Activated T-cell treated with anti-CD3 and anti-CD28 coated beads, Interleukin-2, amount 50 U/mL, for 4 hours (primary cell): ENCODE data around the gene MAN2A2. TPM values are rescaled to one million over a fixed set of nuclear protein-coding genes. Genes with fewer than 3 reads are reported as not detected.
"Not testable (repeated sequence)": the region's sequence is repeated elsewhere in the genome, so short reads cannot be mapped to it uniquely, and the experiment has no call there.

Experiments
- ATAC-seq, 2 donors: fragments of 200-7000 bp; cut with Tn5 transposase; one replicate each; pipeline ENCODE4 v1.10.0; 2021
- DNase-seq: peaks from one replicate; pipeline ENCODE4 v3.0.0-alpha.2; 2020
- H3K27me3 Mint-ChIP-seq: one replicate; pipeline ENCODE4 v1.8.0; 2021; ENCODE audit warnings: low read depth, mixed read lengths
- H3K36me3 Mint-ChIP-seq: one replicate; pipeline ENCODE4 v1.8.0; 2022; ENCODE audit warnings: mixed read lengths; ENCODE audit not compliant: insufficient read depth
- H3K4me1 Mint-ChIP-seq: one replicate; pipeline ENCODE4 v1.8.0; 2021; ENCODE audit warnings: low read depth, mixed read lengths
- H3K4me3 Mint-ChIP-seq: one replicate; pipeline ENCODE4 v1.8.0; 2021; ENCODE audit warnings: mild to moderate bottlenecking, moderate library complexity, mixed read lengths
- H3K9me3 Mint-ChIP-seq: one replicate; pipeline ENCODE4 v1.8.0; 2021; ENCODE audit warnings: mixed read lengths
- total RNA-seq, 3 donors: library from RNA; stranded (reverse); gene quantifications; one replicate each; pipeline ENCODE4 v1.2.1, GENCODE V29; 2021

MAN2A2 gene
- total RNA-seq, 3 donors from 2014 or later: 93.2 to 124 (median 122) TPM

DNA sequence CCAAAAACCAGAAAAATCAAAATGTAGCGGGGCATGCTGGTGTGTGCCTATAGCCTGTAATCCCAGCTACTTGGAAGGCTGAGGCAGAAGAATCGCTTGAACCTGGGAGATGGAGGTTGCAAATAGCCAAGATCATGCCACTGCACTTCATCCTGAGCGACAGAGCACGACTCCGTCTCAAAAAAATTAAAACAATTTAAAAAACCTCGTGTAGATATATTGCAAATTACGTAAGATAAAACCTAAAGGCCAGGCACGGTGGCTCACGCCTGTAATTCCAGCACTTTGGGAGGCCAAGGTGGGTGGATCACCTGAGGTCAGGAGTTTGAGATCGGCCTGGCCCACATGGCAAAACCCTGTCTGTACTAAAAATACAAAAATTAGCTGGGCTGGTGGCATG, 23.7 kb downstream of the MAN2A2 start:
- H3K36me3 Mint-ChIP-seq, ATAC-seq, H3K4me3 Mint-ChIP-seq, DNase-seq, H3K27me3 Mint-ChIP-seq, H3K9me3 Mint-ChIP-seq: not testable (repeated sequence)
- H3K4me1 Mint-ChIP-seq: peaks cover 28% of the 10 kb centered on the region

DNA sequence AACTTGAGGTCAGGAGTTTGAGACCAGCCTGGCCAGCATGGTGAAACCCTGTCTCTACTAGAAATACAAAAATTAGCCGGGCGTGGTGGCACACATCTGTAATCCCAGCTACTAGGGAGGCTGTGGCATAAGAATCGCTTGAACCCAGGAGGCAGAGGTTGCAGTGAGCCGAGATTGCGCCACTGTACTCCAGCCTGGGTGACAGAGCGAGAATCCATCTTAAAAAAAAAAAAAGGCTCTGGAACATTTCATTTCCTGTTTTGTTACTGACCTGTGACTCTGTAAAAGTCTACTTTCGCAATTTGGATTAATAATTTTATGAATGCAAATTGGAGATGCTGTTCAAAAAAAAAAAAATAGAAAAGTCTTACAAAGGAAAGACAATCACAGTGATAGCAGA, 25.0 kb downstream of the MAN2A2 start:
- H3K27me3 Mint-ChIP-seq, DNase-seq, H3K9me3 Mint-ChIP-seq, H3K36me3 Mint-ChIP-seq, ATAC-seq: not testable (repeated sequence)
- H3K4me3 Mint-ChIP-seq: peak overlapping the region; percentile 54
- peaks cover 31% of the 10 kb centered on the region for H3K4me1 Mint-ChIP-seq

DNA sequence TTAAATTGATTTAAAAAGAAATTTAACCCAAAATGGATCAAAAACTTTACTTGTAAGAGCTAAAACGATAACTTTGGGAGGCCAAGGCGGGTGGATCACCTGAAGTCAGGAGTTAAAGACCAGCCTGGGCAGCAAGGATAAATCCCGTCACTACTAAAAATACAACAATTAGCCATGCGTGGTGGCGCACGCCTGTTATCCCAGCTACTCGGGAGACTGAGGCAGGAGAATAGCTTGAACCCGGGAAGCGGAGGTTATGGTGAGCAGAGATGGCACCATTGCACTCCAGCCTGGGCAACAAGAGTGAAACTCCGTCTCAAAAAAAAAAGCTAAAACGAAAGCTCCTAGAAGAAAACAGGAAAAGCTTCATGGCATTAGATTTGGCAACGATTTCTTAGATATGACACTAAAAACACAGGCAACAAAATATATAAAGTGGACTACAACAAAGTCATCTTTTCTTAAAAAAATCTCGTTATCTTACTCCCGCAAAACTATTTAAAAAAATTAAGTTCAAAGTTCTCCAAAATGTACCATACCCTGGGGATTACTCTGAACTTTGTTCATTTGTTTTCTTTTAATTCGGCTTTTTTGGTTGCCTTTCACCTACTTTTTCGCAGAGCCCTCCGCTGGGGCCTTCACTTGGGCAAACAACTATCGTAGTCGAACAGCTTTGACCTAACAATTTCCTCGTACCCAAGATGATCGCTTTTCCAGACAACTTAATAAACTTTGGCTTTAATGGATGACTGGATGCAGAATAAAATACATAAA, 26.3 kb downstream of the MAN2A2 start:
- no peaks in the 10 kb centered on the region for H3K36me3 Mint-ChIP-seq
- H3K4me1 Mint-ChIP-seq: peaks cover 29% of the 10 kb centered on the region
- H3K27me3 Mint-ChIP-seq: no peaks in the 10 kb centered on the region
- DNase-seq (no peak), ATAC-seq (no peak)
- H3K4me3 Mint-ChIP-seq: peak overlapping the region; percentile 98
- H3K9me3 Mint-ChIP-seq: no peaks in the 10 kb centered on the region

DNA sequence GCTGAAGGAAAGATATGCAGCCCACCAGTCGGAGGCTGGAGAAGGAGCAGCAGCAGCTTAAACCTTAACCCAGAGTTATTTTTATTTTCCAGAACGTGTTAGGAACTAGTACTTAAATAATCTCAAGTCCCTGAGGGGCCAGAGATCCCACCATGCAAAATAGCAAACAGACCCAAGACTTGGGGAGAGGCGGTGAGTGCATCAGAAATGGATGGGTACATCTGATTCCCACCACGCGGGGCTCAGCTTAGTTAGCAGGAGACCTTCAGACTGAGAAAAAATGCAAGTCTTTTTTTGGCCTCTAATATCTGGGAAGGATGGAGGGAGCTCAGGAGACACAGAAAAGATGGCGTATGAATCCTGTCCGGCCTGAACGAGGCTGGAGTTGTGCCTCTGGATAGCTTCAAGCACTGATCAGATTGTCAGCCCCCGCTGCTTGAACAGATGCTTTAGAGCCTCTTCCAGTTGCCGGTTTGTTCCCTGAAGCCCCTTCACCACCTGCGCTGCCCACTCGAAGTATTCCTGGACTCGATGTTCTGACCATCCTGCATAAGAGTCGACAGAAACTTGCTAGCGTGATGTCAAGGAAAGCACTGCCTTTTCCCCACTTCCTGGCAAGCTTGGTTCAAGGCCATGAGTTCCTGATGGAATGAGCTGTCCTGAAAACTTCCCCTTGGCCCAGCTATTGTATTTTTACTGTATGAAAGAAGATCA, 27.9 kb downstream of the MAN2A2 start:
- DNase-seq (no peak), ATAC-seq (no peak)
- Mint-ChIP-seq H3K36me3 (no peaks in the 10 kb centered on the region), H3K27me3 (no peaks in the 10 kb centered on the region), H3K4me3 (peak overlapping the region; percentile 98), H3K4me1 (peaks cover 34% of the 10 kb centered on the region), H3K9me3 (no peaks in the 10 kb centered on the region)

DNA sequence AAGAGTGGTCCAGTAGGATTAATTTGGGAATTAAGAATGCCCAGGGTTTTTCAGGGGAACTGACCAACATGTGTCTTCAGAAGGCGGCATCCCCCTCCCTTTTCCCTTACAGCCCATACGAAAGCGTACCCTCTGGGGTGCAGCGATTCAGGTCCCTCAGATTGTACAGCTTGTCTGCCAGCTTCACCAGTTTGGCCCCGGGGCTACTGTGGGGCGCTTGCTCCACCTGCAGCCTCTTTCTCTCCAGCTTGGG, 28.4 kb downstream of the MAN2A2 start:
- Mint-ChIP-seq H3K36me3 (no peaks in the 10 kb centered on the region), H3K4me3 (peak overlapping the region; percentile 98), H3K9me3 (no peaks in the 10 kb centered on the region), H3K4me1 (peaks cover 39% of the 10 kb centered on the region), H3K27me3 (no peaks in the 10 kb centered on the region)
- DNase-seq (no peak), ATAC-seq (no peak)

DNA sequence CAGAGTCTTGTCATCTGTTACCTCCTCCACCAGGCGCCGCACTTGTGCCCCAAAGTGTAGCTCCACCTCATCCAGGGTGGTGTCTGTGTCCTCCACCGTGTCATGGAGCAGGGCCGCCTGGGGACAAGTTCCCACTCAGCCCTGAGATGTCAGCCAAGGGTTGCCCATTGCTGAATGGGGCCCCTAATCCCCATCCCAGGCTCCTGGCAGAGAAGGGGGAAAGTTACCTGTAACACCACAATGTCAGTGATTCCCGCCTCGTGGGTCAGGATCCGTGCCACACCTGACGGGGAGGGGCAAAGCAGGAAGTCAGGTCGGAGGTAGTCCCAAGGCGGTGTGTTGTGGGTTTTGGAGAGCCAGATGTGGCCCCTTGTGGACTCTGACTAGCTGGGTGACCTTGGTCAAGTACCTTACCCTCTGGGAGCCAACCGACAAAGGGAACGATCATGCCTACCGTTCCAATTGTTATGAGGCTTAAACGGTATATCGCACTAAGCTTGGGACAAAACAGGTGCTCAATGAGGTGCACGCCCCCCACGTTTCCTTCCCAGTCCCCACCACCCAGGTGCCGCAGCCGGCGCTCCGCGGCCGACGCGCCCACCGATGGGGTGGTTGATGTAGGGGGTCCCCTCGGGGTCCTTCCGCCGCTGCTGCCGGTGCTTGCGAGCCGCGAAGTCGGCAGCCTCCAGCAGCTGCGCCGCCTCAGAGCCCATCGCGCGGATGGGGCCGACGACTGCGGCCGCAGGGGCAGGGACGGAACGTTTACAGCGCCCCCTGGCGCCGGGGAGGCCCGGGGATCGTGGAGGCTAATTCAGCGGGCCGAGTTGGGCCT, 28.9 kb downstream of the MAN2A2 start, which contains the start of gene HDDC3:
Gene HDDC3 (minus strand): TSS at position 722 of the 832 bp plus-strand sequence. CDS start 9 bp downstream, at position 713.
- no peaks in the 10 kb centered on the region for H3K9me3 Mint-ChIP-seq
- peaks cover 43% of the 10 kb centered on the region for H3K4me1 Mint-ChIP-seq
- ATAC-seq: peak; percentile 56 to 59
- peak; percentile 88 for DNase-seq
- no peaks in the 10 kb centered on the region for H3K27me3 Mint-ChIP-seq
- no peaks in the 10 kb centered on the region for H3K36me3 Mint-ChIP-seq
- peak within 1 kb of the TSS; percentile 98 for H3K4me3 Mint-ChIP-seq

DNA sequence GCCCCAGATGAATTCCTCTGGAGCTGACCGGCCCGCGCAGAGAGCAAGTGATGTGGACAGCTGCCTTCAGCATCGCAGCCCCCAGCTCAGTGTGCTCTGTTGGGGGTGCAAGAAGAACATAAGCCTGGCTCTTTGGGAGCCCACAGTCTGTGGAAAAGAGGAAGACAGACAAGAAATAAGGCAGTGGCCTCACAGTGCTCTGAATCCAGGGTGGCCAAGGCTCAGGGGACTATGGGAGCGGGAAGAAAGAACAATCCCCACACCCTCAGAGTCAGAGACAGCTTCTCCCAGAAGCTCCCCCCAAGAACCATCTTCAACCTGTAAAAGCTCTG, 29.5 kb downstream of the MAN2A2 start:
- Mint-ChIP-seq H3K9me3 (no peaks in the 10 kb centered on the region), H3K36me3 (no peaks in the 10 kb centered on the region), H3K4me3 (peak overlapping the region; percentile 98), H3K4me1 (peaks cover 43% of the 10 kb centered on the region), H3K27me3 (no peaks in the 10 kb centered on the region)
- DNase-seq: no peak
- no peak for ATAC-seq

DNA sequence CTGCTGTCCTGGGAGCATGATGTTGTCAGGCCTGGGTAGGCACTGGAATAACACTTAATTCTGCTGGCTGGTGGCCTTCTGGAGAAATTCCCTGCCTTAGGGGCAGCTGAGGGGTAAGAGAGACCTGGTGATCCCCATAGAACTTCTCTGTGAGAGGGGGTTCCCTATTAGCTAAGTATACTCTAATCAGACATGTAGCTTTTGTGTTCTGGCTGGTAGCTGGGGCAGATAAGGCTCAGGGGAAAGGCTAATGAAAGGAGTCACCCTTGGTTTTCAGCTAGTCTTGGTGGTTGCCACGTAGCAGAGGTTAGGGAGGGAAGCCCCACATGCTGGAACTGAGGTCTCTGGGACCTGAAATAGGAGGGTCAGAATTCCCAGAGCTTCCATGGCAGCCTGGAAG, 30.2 kb downstream of the MAN2A2 start:
- no peak for ATAC-seq
- H3K4me3 Mint-ChIP-seq: no peak overlapping the region
- peaks cover 43% of the 10 kb centered on the region for H3K4me1 Mint-ChIP-seq

DNA sequence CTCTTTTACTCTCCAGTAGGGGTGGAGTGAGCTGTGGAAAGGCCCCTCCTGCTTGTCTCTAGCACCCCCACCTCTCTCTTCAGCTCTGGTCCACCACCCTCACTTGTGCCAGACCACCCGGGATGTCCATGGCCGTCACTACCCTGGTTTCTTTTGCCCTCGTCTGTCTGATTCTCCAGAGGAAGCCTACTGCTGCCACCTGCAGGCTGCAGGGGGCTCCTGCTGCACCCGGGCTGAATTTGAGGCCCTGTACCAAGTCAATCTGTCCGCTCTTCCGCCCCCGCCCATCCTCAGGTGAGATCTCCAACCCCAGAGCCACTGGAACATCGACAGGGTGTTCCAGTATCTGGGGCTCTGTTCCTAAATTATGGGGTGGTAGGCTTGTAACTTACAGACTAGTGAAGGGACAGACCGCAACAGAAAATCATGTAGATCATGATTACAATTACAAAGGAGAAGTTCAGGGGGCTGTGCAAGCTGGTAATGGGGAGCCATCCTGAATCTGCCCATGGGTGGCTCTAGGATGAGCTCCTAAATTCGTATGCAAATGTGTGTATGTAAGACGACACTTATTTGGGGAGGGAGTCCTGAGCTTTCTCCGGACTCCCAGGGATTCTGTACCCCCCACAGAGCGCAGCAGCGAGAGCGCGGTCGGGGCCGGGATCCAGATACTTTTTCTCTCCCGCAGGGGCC, 31.3 kb downstream of the MAN2A2 start:
- Mint-ChIP-seq H3K4me3 (peak overlapping the region; percentile 82), H3K9me3 (no peaks in the 10 kb centered on the region), H3K27me3 (no peaks in the 10 kb centered on the region), H3K4me1 (peaks cover 38% of the 10 kb centered on the region), H3K36me3 (no peaks in the 10 kb centered on the region)
- peak; percentile 78 for DNase-seq
- peak; percentile 36 to 39 for ATAC-seq

More for the DNA sequence above, 30.2 kb downstream of the MAN2A2 start:
- Mint-ChIP-seq H3K27me3 (no peaks in the 10 kb centered on the region), H3K9me3 (no peaks in the 10 kb centered on the region), H3K36me3 (no peaks in the 10 kb centered on the region)
- DNase-seq: no peak

DNA sequence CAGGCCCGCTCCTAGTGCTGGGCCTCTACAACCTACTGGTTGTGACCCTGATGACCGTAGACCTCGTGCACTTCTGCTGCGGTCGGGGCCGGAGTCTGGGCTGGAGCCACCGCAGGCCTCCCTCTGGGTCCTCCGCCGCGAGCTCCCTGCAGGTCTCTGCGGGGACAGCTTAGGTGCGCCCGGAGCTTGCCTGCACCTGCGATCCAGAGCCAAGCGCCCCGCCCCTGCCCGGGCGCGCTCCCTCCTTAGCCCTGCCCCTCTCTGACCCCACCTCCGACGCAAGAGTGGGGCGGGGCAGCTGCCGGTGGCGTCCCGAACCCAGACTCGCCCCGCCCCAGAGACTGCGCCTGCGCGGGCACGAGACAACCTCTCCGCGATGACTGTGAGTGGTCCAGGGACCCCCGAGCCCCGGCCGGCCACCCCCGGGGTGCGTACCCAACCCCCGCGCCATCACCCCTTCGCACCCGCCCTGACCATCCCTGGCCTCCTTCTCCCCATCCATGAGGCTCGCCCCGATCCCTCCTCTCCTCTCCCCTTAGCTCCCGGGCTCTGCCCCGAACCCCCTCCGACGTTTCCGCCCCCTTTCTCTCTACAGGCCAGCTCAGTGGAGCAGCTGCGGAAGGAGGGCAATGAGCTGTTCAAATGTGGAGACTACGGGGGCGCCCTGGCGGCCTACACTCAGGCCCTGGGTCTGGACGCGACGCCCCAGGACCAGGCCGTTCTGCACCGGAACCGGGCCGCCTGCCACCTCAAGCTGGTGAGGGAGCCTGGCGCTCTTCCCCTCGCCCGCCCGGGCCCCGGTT, 32.0 kb downstream of the MAN2A2 start, which contains the start of gene UNC45A:
Gene UNC45A (plus strand): TSS at position 337 of the 803 bp plus-strand sequence. CDS start 40 bp downstream, at position 377.
- Mint-ChIP-seq H3K4me3 (peak within 1 kb of the TSS; percentile 82), H3K36me3 (peaks cover 5% of the 10 kb centered on the region), H3K9me3 (no peaks in the 10 kb centered on the region), H3K4me1 (peaks cover 34% of the 10 kb centered on the region), H3K27me3 (no peaks in the 10 kb centered on the region)
- peak; percentile 78 to 79 for ATAC-seq
- DNase-seq: peak; percentile 95

DNA sequence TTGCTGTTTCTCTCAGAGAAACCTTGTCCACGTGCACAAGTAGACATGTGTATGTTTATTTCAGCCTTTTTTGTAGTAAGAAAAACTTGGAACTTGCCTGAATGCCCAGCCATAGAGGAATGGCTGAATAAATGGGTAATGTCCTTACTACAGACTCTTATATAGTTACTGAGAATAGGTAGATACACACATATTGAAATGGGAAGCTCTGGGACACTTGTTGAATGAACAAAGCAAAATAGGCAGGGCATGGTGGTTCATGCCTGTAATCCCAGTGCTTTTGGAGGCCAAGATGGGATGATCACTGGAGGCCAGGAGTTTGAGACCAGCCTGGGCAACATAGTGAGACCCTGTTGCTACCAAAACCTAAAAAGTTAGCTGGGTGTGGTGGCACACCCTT, 33.7 kb downstream of the MAN2A2 start:
- Mint-ChIP-seq H3K4me1 (peaks cover 22% of the 10 kb centered on the region), H3K9me3 (no peaks in the 10 kb centered on the region), H3K4me3 (peak overlapping the region; percentile 82), H3K27me3 (no peaks in the 10 kb centered on the region), H3K36me3 (peaks cover 12% of the 10 kb centered on the region)
- no peak for DNase-seq
- no peak for ATAC-seq

DNA sequence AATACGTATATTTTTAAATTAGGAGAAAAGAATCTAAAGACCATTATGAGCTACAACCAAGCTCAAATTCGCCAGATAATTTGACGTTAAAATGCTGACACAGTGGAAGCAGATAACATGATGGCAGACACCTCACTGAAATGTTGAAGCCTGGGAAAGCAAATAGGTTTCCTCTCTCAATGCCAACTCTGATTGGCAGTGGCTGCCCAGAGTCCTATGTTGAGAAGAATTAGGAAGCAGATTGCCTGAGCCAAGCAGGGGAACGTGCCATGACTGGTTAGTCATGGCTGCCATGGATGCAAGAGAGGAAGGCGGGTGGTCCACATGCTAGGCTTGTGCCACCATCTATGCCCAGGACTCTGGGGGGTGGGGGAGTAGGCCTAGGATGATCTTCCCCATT, 35.2 kb downstream of the MAN2A2 start:
- Mint-ChIP-seq H3K9me3 (no peaks in the 10 kb centered on the region), H3K4me3 (no peak overlapping the region), H3K4me1 (peaks cover 18% of the 10 kb centered on the region), H3K27me3 (no peaks in the 10 kb centered on the region), H3K36me3 (peaks cover 12% of the 10 kb centered on the region)
- ATAC-seq (no peak), DNase-seq (no peak)

DNA sequence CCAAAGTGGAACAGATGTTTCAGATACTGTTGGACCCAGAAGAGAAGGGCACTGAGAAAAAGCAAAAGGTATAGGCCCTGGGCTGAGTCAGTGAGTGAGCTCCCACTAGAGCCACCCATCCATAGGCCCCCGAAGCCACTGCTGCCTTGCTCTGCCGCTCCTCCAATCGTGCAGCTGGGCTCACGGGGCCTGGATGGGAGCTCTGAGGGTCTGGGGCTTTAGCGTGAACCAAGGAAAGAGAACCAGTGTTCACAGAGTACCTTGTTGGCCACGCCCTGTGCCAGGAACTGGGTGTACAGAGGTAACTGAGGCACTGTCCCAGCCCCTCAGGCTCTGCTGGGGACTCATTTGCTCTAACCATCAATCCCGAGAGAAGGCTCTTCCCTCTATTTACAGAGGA, 36.7 kb downstream of the MAN2A2 start:
- Mint-ChIP-seq H3K36me3 (peaks cover 15% of the 10 kb centered on the region), H3K27me3 (no peaks in the 10 kb centered on the region), H3K4me1 (peaks cover 11% of the 10 kb centered on the region), H3K9me3 (no peaks in the 10 kb centered on the region), H3K4me3 (no peak overlapping the region)
- no peak for DNase-seq
- no peak for ATAC-seq
